ENCODE results near the gene ABL1.

Gene ABL1

DNA sequence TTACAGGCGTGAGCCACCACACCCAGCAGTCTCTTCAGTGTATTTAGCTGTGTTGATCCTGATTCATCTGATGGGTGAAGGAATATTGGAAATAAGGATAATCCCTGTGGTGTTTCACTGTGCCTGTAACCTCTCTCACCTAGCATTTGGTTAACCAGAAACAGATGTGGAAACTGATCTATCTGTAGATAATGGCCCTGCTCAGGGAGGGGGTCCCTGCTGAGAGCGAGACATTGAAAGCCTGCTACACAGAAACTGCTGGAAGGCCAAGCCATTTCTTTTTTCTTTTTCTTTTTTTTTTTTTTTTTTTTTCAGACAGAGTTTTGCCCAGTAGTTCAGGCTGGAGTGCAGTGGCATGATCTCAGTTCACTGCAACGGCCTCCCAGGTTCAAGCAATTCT lies 33.2 kb downstream of the ABL1 start:
- Histone ChIP-seq H3K4me1 (ENCODE audit: control insufficient read depth, insufficient read depth, low read length) (peaks cover 6% of the 10 kb centered on the region), H3K4me2 (ENCODE audit: low read length) (no peak overlapping the region), H3K9me3 (replicated peaks; ENCODE audit: low read length) (no peaks in the 10 kb centered on the region), H3K9ac (ENCODE audit: low read depth, low read length) (no peak overlapping the region), H3K4me3 (ENCODE audit: low read length) (no peak overlapping the region), H3K36me3 (ENCODE audit: insufficient read depth, low read length) (peaks cover 65% of the 10 kb centered on the region), H3K27me3 (ENCODE audit: control insufficient read depth, insufficient read depth, low read length) (no peaks in the 10 kb centered on the region)

DNA sequence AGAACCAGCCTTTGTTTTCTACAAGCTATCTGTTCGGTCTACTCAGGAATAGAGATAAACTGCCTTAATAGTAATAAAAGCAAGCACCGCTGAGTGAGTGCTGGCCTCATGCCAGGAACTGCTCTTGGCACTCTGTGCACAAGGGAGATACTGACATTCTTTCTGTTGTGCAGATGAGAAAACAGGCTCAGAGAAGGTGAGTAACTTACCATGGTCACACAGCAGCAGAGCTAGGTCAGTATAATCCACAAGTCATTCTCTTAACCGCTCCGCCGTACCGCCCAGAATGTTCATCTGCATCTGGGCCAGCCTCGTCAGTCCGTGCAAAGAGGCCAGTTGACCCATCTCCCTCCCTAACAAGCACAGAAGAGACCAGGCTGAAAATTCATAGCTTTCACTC lies 34.2 kb downstream of the ABL1 start:
- Histone ChIP-seq H3K36me3 (ENCODE audit: insufficient read depth, low read length) (peaks cover 67% of the 10 kb centered on the region), H3K27me3 (ENCODE audit: control insufficient read depth, insufficient read depth, low read length) (no peaks in the 10 kb centered on the region), H3K9ac (ENCODE audit: low read depth, low read length) (no peak overlapping the region), H3K4me2 (ENCODE audit: low read length) (no peak overlapping the region), H3K4me1 (ENCODE audit: control insufficient read depth, insufficient read depth, low read length) (no peaks in the 10 kb centered on the region), H3K9me3 (replicated peaks; ENCODE audit: low read length) (no peaks in the 10 kb centered on the region), H3K4me3 (ENCODE audit: low read length) (no peak overlapping the region)

DNA sequence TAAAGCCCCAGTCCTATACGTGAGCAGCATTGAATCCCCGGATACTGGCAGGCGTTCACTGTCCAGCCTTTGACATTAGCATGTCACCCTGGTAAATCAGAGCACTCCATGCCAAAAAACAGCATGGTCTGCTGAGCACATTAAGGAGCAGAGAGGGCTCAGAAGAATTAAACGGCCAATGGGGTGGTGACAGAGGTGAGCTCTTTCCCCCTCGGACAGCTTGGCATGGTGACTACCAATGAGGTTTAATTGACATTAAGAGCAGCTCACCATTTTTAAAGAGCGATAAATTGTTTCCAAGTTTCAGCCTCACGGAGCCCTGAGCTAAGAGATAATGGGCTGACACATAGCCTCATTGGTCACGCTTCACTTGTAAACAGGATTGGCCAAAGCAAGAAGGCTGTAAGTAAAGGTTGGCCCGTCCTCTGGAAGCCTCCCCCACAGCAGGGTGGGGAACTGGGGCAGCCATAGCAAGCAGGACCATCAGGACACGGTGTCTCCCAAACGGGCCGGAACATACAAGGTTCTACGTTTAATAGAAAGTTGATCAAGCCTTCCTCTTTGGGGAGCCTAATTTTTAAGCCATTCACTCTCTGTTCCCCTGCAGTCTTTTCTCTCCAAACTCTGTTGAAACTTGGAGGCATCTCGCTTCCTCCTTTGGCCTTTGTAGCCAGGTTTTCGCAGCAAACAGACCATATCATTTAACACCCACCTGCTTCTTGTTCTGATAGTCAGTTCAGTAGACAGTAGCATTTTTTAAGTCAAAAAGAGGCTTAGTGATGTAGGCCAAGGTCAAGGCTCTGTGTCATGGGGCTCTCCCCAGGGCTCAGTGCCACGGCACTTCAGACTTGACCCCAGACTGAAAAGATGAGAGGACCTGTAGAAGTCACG lies 35.7 kb downstream of the ABL1 start:
- H3K27me3 ChIP-seq (ENCODE audit: control insufficient read depth, insufficient read depth, low read length), result no peaks in the 10 kb centered on the region
- H3K4me2 ChIP-seq (ENCODE audit: low read length), result no peak overlapping the region
- peaks cover 68% of the 10 kb centered on the region for H3K36me3 ChIP-seq (ENCODE audit: insufficient read depth, low read length)
- no peak overlapping the region for H3K4me3 ChIP-seq (ENCODE audit: low read length)
- no peaks in the 10 kb centered on the region for H3K4me1 ChIP-seq (ENCODE audit: control insufficient read depth, insufficient read depth, low read length)
- H3K9ac ChIP-seq (ENCODE audit: low read depth, low read length), result no peak overlapping the region
- no peaks in the 10 kb centered on the region for H3K9me3 ChIP-seq (replicated peaks; ENCODE audit: low read length)

DNA sequence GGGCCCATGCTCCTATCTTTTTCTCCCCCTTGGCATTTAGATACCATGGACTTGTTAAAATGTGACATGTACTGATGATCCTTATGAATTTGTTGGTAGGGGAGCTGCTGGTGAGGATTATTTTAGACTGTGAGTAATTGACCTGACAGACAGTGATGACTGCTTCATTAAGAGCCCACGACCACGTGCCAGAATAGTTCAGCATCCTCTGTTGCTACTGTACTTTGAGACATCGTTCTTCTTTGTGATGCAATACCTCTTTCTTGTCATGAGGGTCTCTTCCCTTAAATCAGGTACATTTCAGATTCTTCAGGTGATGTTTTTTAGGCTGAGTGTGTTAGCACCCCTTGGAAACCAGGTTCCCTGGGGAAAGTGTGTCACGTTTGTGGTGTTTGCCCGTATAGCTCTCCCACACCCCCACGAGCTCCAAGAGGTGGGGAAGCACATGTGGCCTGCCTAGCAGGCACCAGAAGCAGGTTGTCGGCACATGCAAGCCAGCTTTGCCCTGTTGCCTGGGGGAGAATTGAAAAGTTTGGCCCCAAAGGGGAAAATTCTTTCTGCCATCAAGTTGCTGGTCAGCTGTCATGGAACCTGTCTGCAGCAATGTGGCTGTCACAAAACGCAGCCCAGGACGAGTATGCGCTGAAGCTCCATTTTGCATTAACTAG lies 36.5 kb downstream of the ABL1 start:
- Histone ChIP-seq H3K9me3 (replicated peaks; ENCODE audit: low read length) (no peaks in the 10 kb centered on the region), H3K9ac (ENCODE audit: low read depth, low read length) (no peak overlapping the region), H3K36me3 (ENCODE audit: insufficient read depth, low read length) (peaks cover 66% of the 10 kb centered on the region), H3K4me2 (ENCODE audit: low read length) (no peak overlapping the region), H3K27me3 (ENCODE audit: control insufficient read depth, insufficient read depth, low read length) (no peaks in the 10 kb centered on the region), H3K4me1 (ENCODE audit: control insufficient read depth, insufficient read depth, low read length) (no peaks in the 10 kb centered on the region), H3K4me3 (ENCODE audit: low read length) (no peak overlapping the region)

DNA sequence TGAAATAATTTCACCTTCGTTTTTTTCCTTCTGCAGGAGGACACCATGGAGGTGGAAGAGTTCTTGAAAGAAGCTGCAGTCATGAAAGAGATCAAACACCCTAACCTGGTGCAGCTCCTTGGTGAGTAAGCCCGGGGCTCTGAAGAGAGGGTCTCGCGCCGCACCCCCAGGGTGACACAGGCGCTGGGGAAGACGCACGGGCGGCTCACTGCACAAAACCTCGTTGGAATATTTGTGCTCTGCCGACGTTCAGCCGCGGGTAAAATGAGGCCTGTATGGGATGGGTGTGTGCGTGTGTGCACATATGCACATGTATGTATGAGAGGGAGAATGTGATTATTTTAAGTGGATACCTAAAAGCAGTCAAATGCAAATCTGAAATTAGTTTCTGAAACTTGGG lies 37.0 kb downstream of the ABL1 start:
- Histone ChIP-seq H3K4me1 (ENCODE audit: control insufficient read depth, insufficient read depth, low read length) (no peaks in the 10 kb centered on the region), H3K4me2 (ENCODE audit: low read length) (no peak overlapping the region), H3K9me3 (replicated peaks; ENCODE audit: low read length) (no peaks in the 10 kb centered on the region), H3K36me3 (ENCODE audit: insufficient read depth, low read length) (peaks cover 64% of the 10 kb centered on the region), H3K27me3 (ENCODE audit: control insufficient read depth, insufficient read depth, low read length) (no peaks in the 10 kb centered on the region), H3K9ac (ENCODE audit: low read depth, low read length) (no peak overlapping the region), H3K4me3 (ENCODE audit: low read length) (no peak overlapping the region)

DNA sequence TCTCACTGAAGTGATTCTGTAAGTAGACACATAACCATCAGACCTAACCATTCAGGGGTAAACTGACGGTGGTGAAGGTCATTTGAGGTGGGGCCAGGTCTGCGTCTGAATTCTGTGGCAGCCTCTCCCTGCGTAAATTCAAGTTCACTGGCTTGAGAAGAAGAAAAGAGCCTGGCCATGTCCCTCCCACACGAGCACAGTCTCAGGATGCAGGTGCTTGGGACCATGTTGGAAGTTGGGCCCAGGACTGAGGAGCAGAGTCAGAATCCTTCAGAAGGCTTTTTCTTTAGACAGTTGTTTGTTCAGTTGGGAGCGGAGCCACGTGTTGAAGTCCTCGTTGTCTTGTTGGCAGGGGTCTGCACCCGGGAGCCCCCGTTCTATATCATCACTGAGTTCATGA lies 37.5 kb downstream of the ABL1 start:
- H3K9me3 ChIP-seq (replicated peaks; ENCODE audit: low read length), result no peaks in the 10 kb centered on the region
- H3K9ac ChIP-seq (ENCODE audit: low read depth, low read length), result no peak overlapping the region
- H3K36me3 ChIP-seq (ENCODE audit: insufficient read depth, low read length), result peaks cover 60% of the 10 kb centered on the region

DNA sequence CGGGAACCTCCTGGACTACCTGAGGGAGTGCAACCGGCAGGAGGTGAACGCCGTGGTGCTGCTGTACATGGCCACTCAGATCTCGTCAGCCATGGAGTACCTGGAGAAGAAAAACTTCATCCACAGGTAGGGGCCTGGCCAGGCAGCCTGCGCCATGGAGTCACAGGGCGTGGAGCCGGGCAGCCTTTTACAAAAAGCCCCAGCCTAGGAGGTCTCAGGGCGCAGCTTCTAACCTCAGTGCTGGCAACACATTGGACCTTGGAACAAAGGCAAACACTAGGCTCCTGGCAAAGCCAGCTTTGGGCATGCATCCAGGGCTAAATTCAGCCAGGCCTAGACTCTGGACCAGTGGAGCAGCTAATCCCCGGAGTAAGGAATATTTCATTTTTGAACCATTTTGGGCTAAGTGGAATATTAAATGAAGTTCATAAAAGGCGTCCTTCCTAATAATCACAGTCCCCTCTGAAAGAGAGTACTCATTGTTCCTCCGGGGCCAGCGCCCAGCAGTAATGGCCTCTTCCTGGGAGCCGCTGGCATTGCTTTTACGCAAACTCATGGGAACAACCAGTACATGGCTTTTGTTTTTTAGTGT lies 38.0 kb downstream of the ABL1 start:
- Histone ChIP-seq H3K4me1 (ENCODE audit: control insufficient read depth, insufficient read depth, low read length) (no peaks in the 10 kb centered on the region), H3K36me3 (ENCODE audit: insufficient read depth, low read length) (peaks cover 60% of the 10 kb centered on the region), H3K27me3 (ENCODE audit: control insufficient read depth, insufficient read depth, low read length) (no peaks in the 10 kb centered on the region), H3K4me3 (ENCODE audit: low read length) (no peak overlapping the region), H3K4me2 (ENCODE audit: low read length) (no peak overlapping the region), H3K9ac (ENCODE audit: low read depth, low read length) (no peak overlapping the region), H3K9me3 (replicated peaks; ENCODE audit: low read length) (no peaks in the 10 kb centered on the region)

More for the DNA sequence above, 37.5 kb downstream of the ABL1 start:
- Histone ChIP-seq H3K4me1 (ENCODE audit: control insufficient read depth, insufficient read depth, low read length) (no peaks in the 10 kb centered on the region), H3K4me3 (ENCODE audit: low read length) (no peak overlapping the region), H3K4me2 (ENCODE audit: low read length) (no peak overlapping the region), H3K27me3 (ENCODE audit: control insufficient read depth, insufficient read depth, low read length) (no peaks in the 10 kb centered on the region)

DNA sequence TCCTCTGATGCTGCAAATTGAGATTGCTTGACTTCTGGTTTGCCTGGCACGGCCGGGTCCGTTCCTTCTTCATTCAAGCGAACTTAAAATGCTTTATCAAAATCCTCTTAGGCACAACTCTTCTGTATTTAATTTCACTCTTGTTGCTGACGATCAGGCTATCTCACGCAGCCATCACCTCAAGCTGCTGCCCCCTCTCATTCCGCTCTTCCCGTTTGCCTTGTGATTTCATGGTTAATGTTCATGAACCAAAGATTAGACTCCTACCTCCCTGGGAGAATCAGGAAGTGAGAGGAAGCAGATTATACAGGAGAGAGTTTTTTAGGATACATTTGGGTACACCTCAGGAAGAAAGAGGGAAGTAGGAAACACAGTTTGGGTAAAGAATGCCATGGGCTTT lies 38.9 kb downstream of the ABL1 start:
- H3K4me1 ChIP-seq (ENCODE audit: control insufficient read depth, insufficient read depth, low read length), result no peaks in the 10 kb centered on the region
- no peak overlapping the region for H3K9ac ChIP-seq (ENCODE audit: low read depth, low read length)
- H3K9me3 ChIP-seq (replicated peaks; ENCODE audit: low read length), result no peaks in the 10 kb centered on the region
- no peaks in the 10 kb centered on the region for H3K27me3 ChIP-seq (ENCODE audit: control insufficient read depth, insufficient read depth, low read length)
- no peak overlapping the region for H3K4me2 ChIP-seq (ENCODE audit: low read length)
- H3K4me3 ChIP-seq (ENCODE audit: low read length), result no peak overlapping the region
- H3K36me3 ChIP-seq (ENCODE audit: insufficient read depth, low read length), result peaks cover 67% of the 10 kb centered on the region

DNA sequence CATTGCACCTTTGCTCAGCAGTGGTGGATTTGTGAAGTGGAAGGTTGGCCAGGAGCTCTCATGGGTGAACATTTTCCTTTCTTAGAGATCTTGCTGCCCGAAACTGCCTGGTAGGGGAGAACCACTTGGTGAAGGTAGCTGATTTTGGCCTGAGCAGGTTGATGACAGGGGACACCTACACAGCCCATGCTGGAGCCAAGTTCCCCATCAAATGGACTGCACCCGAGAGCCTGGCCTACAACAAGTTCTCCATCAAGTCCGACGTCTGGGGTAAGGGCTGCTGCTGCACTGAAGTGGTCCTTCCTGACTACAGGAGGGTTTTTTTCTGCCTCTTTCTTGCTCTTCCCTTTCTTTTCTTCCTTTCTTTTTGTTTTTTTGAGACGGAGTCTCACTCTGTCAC lies 39.7 kb downstream of the ABL1 start:
- H3K4me1 ChIP-seq (ENCODE audit: control insufficient read depth, insufficient read depth, low read length), result no peaks in the 10 kb centered on the region
- no peaks in the 10 kb centered on the region for H3K9me3 ChIP-seq (replicated peaks; ENCODE audit: low read length)
- H3K4me2 ChIP-seq (ENCODE audit: low read length), result no peak overlapping the region
- H3K9ac ChIP-seq (ENCODE audit: low read depth, low read length), result no peak overlapping the region
- H3K36me3 ChIP-seq (ENCODE audit: insufficient read depth, low read length), result peaks cover 70% of the 10 kb centered on the region
- no peaks in the 10 kb centered on the region for H3K27me3 ChIP-seq (ENCODE audit: control insufficient read depth, insufficient read depth, low read length)
- no peak overlapping the region for H3K4me3 ChIP-seq (ENCODE audit: low read length)

DNA sequence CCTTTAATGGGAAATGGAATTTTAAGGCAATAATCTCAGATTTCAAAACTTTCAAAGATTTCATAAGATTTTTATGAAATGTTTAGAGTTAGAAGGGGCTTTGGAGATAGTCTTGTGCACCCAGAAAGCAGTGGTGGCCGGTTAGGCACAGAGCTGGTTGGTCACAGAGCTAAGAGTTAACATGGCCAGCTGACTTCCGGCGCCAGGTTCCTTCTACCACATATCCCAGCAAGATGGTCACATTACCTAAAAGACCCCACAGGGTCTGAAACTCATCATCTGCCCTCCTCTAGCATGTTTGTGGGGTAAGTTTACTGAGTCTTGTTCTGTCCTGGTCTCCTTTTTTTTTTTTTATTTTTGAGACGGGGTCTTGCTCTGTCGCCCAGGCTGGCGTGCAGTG lies 42.2 kb downstream of the ABL1 start:
- Histone ChIP-seq H3K4me1 (ENCODE audit: control insufficient read depth, insufficient read depth, low read length) (no peaks in the 10 kb centered on the region), H3K27me3 (ENCODE audit: control insufficient read depth, insufficient read depth, low read length) (no peaks in the 10 kb centered on the region), H3K4me3 (ENCODE audit: low read length) (no peak overlapping the region), H3K4me2 (ENCODE audit: low read length) (no peak overlapping the region), H3K36me3 (ENCODE audit: insufficient read depth, low read length) (peaks cover 76% of the 10 kb centered on the region), H3K9me3 (replicated peaks; ENCODE audit: low read length) (no peaks in the 10 kb centered on the region), H3K9ac (ENCODE audit: low read depth, low read length) (no peak overlapping the region)

DNA sequence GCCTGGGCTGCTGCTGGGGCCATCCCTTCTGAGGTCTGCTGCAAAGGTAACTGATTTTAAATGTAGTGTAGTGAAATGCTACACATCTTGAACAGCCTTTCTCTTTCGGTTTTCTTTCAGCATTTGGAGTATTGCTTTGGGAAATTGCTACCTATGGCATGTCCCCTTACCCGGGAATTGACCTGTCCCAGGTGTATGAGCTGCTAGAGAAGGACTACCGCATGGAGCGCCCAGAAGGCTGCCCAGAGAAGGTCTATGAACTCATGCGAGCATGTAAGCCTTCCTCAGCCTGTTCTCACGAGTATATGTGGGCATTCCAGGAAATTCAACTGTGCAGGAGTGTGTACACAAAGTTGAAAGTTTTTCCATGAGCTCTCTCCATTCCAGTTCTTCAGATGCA lies 43.2 kb downstream of the ABL1 start:
- no peak overlapping the region for H3K9ac ChIP-seq (ENCODE audit: low read depth, low read length)

More for the DNA sequence above, 43.2 kb downstream of the ABL1 start:
- no peak overlapping the region for H3K4me3 ChIP-seq (ENCODE audit: low read length)
- H3K9me3 ChIP-seq (replicated peaks; ENCODE audit: low read length), result no peaks in the 10 kb centered on the region
- H3K4me1 ChIP-seq (ENCODE audit: control insufficient read depth, insufficient read depth, low read length), result no peaks in the 10 kb centered on the region
- H3K27me3 ChIP-seq (ENCODE audit: control insufficient read depth, insufficient read depth, low read length), result no peaks in the 10 kb centered on the region
- H3K4me2 ChIP-seq (ENCODE audit: low read length), result no peak overlapping the region
- H3K36me3 ChIP-seq (ENCODE audit: insufficient read depth, low read length), result peaks cover 71% of the 10 kb centered on the region

All from skeletal muscle satellite cell (primary cell).